Measurements from ENCODE around the gene PLCB1.

Gene PLCB1

GRCh38 chr20:8783734-8784133, 651.7 kb downstream of the PLCB1 start:
- no peaks in the 10 kb centered on the region for H3K36me3 ChIP-seq (ENCODE audit: control insufficient read depth, low read length)
- H3K4me3 ChIP-seq (ENCODE audit: low read length), result no peak overlapping the region
- no peaks in the 10 kb centered on the region for H3F3A ChIP-seq (ENCODE audit: control insufficient read depth, insufficient read depth)
- no peaks in the 10 kb centered on the region for H3K79me2 ChIP-seq (ENCODE audit: control insufficient read depth, low read length)
- no peak for TF ChIP-seq CTCF (IDR thresholded peaks at IDR 0.05; ENCODE audit: low read depth, low read length, poor library complexity, severe bottlenecking)
- TF ChIP-seq EZH2phosphoT487 (IDR thresholded peaks at IDR 0.05; ENCODE audit: borderline replicate concordance, low read length), result no peak
- H3K4me1 ChIP-seq (ENCODE audit: control insufficient read depth, low read length), result no peaks in the 10 kb centered on the region
- H3K4me2 ChIP-seq (ENCODE audit: low read length), result no peak overlapping the region
- no peaks in the 10 kb centered on the region for H3K27me3 ChIP-seq (ENCODE audit: control insufficient read depth, low read length)
- no peak overlapping the region for H3K27ac ChIP-seq (ENCODE audit: low read depth, low read length)
- no peaks in the 10 kb centered on the region for H3K9me3 ChIP-seq (ENCODE audit: control insufficient read depth, insufficient read depth, low read length)
- H4K20me1 ChIP-seq (ENCODE audit: control insufficient read depth, insufficient read depth, low read depth, low read length), result no peaks in the 10 kb centered on the region
- no peaks in the 10 kb centered on the region for H3K9me2 ChIP-seq (replicated peaks; ENCODE audit: control insufficient read depth, low read length)

GRCh38 chr20:8786383-8786782, 654.3 kb downstream of the PLCB1 start:
- Histone ChIP-seq H3K4me1 (ENCODE audit: control insufficient read depth, low read length) (no peaks in the 10 kb centered on the region), H3K27me3 (ENCODE audit: control insufficient read depth, low read length) (no peaks in the 10 kb centered on the region), H4K20me1 (ENCODE audit: control insufficient read depth, insufficient read depth, low read depth, low read length) (no peaks in the 10 kb centered on the region), H3K27ac (ENCODE audit: low read depth, low read length) (no peak overlapping the region), H3K9me2 (replicated peaks; ENCODE audit: control insufficient read depth, low read length) (no peaks in the 10 kb centered on the region), H3K79me2 (ENCODE audit: control insufficient read depth, low read length) (no peaks in the 10 kb centered on the region), H3K9me3 (ENCODE audit: control insufficient read depth, insufficient read depth, low read length) (no peaks in the 10 kb centered on the region), H3F3A (ENCODE audit: control insufficient read depth, insufficient read depth) (no peaks in the 10 kb centered on the region), H3K4me2 (ENCODE audit: low read length) (no peak overlapping the region), H3K36me3 (ENCODE audit: control insufficient read depth, low read length) (no peaks in the 10 kb centered on the region), H3K4me3 (ENCODE audit: low read length) (no peak overlapping the region)
- TF ChIP-seq EZH2phosphoT487 (IDR thresholded peaks at IDR 0.05; ENCODE audit: borderline replicate concordance, low read length), result no peak
- TF ChIP-seq CTCF (IDR thresholded peaks at IDR 0.05; ENCODE audit: low read depth, low read length, poor library complexity, severe bottlenecking), result no peak

- no peaks in the 10 kb centered on the region for H3K36me3 ChIP-seq (ENCODE audit: control insufficient read depth, low read length)
- no peak overlapping the region for H3K4me2 ChIP-seq (ENCODE audit: low read length)
- no peaks in the 10 kb centered on the region for H3K79me2 ChIP-seq (ENCODE audit: control insufficient read depth, low read length)
- no peaks in the 10 kb centered on the region for H3K4me1 ChIP-seq (ENCODE audit: control insufficient read depth, low read length)
- no peaks in the 10 kb centered on the region for H3K27me3 ChIP-seq (ENCODE audit: control insufficient read depth, low read length)
- no peaks in the 10 kb centered on the region for H3F3A ChIP-seq (ENCODE audit: control insufficient read depth, insufficient read depth)
- H3K27ac ChIP-seq (ENCODE audit: low read depth, low read length), result no peak overlapping the region
- H3K9me3 ChIP-seq (ENCODE audit: control insufficient read depth, insufficient read depth, low read length), result no peaks in the 10 kb centered on the region
- H3K4me3 ChIP-seq (ENCODE audit: low read length), result no peak overlapping the region
- no peak for TF ChIP-seq CTCF (IDR thresholded peaks at IDR 0.05; ENCODE audit: low read depth, low read length, poor library complexity, severe bottlenecking)
- no peak for TF ChIP-seq EZH2phosphoT487 (IDR thresholded peaks at IDR 0.05; ENCODE audit: borderline replicate concordance, low read length)
- H4K20me1 ChIP-seq (ENCODE audit: control insufficient read depth, insufficient read depth, low read depth, low read length), result no peaks in the 10 kb centered on the region
- H3K9me2 ChIP-seq (replicated peaks; ENCODE audit: control insufficient read depth, low read length), result no peaks in the 10 kb centered on the region
These were observed 655.0 kb downstream of the PLCB1 start for GRCh38 chr20:8787090-8787489.

GRCh38 chr20:8788275-8788674, 656.2 kb downstream of the PLCB1 start:
- H3K4me1 ChIP-seq (ENCODE audit: control insufficient read depth, low read length), result no peaks in the 10 kb centered on the region
- no peak overlapping the region for H3K4me3 ChIP-seq (ENCODE audit: low read length)

More at GRCh38 chr20:8788275-8788674, 656.2 kb downstream of the PLCB1 start:
- Histone ChIP-seq H3K9me2 (replicated peaks; ENCODE audit: control insufficient read depth, low read length) (no peaks in the 10 kb centered on the region), H3K27ac (ENCODE audit: low read depth, low read length) (no peak overlapping the region), H3K4me2 (ENCODE audit: low read length) (no peak overlapping the region), H4K20me1 (ENCODE audit: control insufficient read depth, insufficient read depth, low read depth, low read length) (no peaks in the 10 kb centered on the region), H3F3A (ENCODE audit: control insufficient read depth, insufficient read depth) (no peaks in the 10 kb centered on the region), H3K79me2 (ENCODE audit: control insufficient read depth, low read length) (no peaks in the 10 kb centered on the region), H3K9me3 (ENCODE audit: control insufficient read depth, insufficient read depth, low read length) (no peaks in the 10 kb centered on the region), H3K36me3 (ENCODE audit: control insufficient read depth, low read length) (no peaks in the 10 kb centered on the region), H3K27me3 (ENCODE audit: control insufficient read depth, low read length) (no peaks in the 10 kb centered on the region)
- TF ChIP-seq CTCF (IDR thresholded peaks at IDR 0.05; ENCODE audit: low read depth, low read length, poor library complexity, severe bottlenecking) (no peak), EZH2phosphoT487 (IDR thresholded peaks at IDR 0.05; ENCODE audit: borderline replicate concordance, low read length) (no peak)
